Mesendoderm (in vitro differentiated cells): Measurements from ENCODE around the gene STPG1.

ENCODE experiments used
- DNase-seq: peaks from one replicate; pipeline ENCODE4 v3.0.0; 2013
- H2AK5ac ChIP-seq: 2 replicates; pipeline ENCODE4 v1.6.1; 2013; ENCODE audit warnings: low read length, inconsistent platforms
- H2BK120ac ChIP-seq: 2 replicates; pipeline ENCODE4 v1.6.1; 2013; ENCODE audit warnings: low read depth, mild to moderate bottlenecking, low read length, moderate library complexity, mixed read lengths
- H2BK15ac ChIP-seq: replicated peaks from 2 replicates; pipeline ENCODE4 v1.6.1; 2013; ENCODE audit warnings: low read depth, mild to moderate bottlenecking, moderate library complexity
- H2BK5ac ChIP-seq: 2 replicates; pipeline ENCODE4 v1.6.1; 2013; ENCODE audit warnings: low read length, inconsistent platforms
- H3K18ac ChIP-seq: 2 replicates; pipeline ENCODE4 v1.6.1; 2013; ENCODE audit warnings: mild to moderate bottlenecking, low read length, mixed read lengths
- H3K23ac ChIP-seq: one replicate; pipeline ENCODE4 v1.6.1; 2013; ENCODE audit warnings: low read length
- H3K27ac ChIP-seq: 2 replicates; pipeline ENCODE4 v1.5.1; 2013; ENCODE audit warnings: low read depth, mild to moderate bottlenecking, inconsistent platforms, low read length, moderate library complexity
- H3K27me3 ChIP-seq: 2 replicates; pipeline ENCODE4 v1.6.1; 2013; ENCODE audit warnings: low read length, control low read depth, mild to moderate bottlenecking, inconsistent platforms; ENCODE audit not compliant: insufficient read depth, poor library complexity
- H3K36me3 ChIP-seq: 2 replicates; pipeline ENCODE4 v1.6.1; 2013; ENCODE audit warnings: low read length, inconsistent platforms; ENCODE audit not compliant: control insufficient read depth, insufficient read depth
- H3K4ac ChIP-seq: one replicate; pipeline ENCODE4 v1.6.1; 2013; ENCODE audit warnings: low read depth, mild to moderate bottlenecking, low read length, moderate library complexity
- H3K4me1 ChIP-seq: 2 replicates; pipeline ENCODE4 v1.6.1; 2013; ENCODE audit warnings: low read depth, low read length, inconsistent platforms; ENCODE audit not compliant: control insufficient read depth
- H3K4me2 ChIP-seq: 2 replicates; pipeline ENCODE4 v1.6.1; 2013; ENCODE audit warnings: low read length
- H3K4me3 ChIP-seq: 2 replicates; pipeline ENCODE4 v1.5.1; 2013; ENCODE audit warnings: mild to moderate bottlenecking, low read length
- H3K56ac ChIP-seq: one replicate; pipeline ENCODE4 v1.6.1; 2013; ENCODE audit warnings: low read length
- H3K79me1 ChIP-seq: 2 replicates; pipeline ENCODE4 v1.6.1; 2013; ENCODE audit warnings: low read length, inconsistent platforms
- H3K79me2 ChIP-seq: 2 replicates; pipeline ENCODE4 v1.6.1; 2013; ENCODE audit warnings: mild to moderate bottlenecking, low read length; ENCODE audit not compliant: control insufficient read depth, insufficient read depth
- H3K9ac ChIP-seq: 2 replicates; pipeline ENCODE4 v1.6.1; 2013; ENCODE audit warnings: low read length, inconsistent platforms
- H4K5ac ChIP-seq: one replicate; pipeline ENCODE4 v1.6.1; 2013; ENCODE audit warnings: low read length
- H4K8ac ChIP-seq: one replicate; pipeline ENCODE4 v1.6.1; 2013; ENCODE audit warnings: low read depth, mild to moderate bottlenecking, control low read depth, low read length, moderate library complexity
- WGBS: extraction: QIAGEN DNeasy Blood & Tissue Kit; methylation state at CpG from one replicate; pipeline ENCODE4 v1.1.7; 2013; ENCODE audit warnings: low lambda C conversion rate, missing lambda C conversion rate; ENCODE audit not compliant: insufficient coverage; ENCODE audit errors: extremely low coverage; 5-methylcytosine and 5-hydroxymethylcytosine counted together

Gene STPG1

DNA sequence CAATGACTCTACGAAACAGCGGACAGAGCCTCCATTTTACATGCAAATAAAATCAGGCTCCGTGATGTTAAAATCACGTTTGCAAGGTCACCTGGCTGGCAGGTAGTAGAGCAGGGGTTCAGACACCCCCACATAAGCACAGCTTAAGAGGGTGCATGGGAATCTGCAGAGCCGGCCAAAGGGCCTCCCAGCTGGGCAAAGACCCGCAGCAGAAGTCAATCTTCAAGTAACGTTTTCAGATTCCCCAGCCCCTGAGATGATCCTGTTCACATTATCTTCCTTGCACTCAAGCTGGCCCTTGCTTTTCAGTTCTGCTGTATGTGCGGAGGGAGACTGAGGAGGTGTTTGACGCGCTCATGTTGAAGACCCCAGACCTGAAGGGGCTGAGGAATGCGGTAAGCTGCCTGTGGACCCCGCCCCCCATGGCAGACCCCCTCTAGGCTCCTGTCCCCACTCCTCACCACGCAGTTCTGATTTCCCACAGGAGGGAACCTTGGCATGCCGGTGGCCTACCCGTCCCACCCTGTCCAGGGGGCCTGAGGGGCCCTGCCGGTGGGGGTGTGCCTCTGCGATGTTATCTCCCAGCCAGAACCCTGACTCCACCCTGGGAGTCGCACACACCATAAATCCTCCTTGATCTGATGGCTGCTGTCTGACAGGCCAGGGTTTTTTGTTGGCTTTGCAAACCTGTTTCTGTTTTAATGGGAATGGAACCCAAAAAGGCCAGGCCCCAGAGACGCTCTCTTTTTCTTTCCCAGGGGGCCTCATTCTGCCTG, 66.2 kb downstream of the STPG1 start:
- DNase-seq = no peak
- no peak overlapping the region for H3K4me3 ChIP-seq
- no peak overlapping the region for H2BK5ac ChIP-seq
- H2BK15ac ChIP-seq = no peak overlapping the region
- no peak overlapping the region for H4K5ac ChIP-seq
- no peak overlapping the region for H3K23ac ChIP-seq
- H3K9ac ChIP-seq = no peak overlapping the region
- H3K18ac ChIP-seq = no peak overlapping the region
- H3K79me1 ChIP-seq = no peaks in the 10 kb centered on the region
- no CpG with 5 or more reads among the region's 19 CpGs for WGBS
- no peak overlapping the region for H2AK5ac ChIP-seq
- no peak overlapping the region for H3K4ac ChIP-seq
- no peaks in the 10 kb centered on the region for H3K27me3 ChIP-seq
- H3K36me3 ChIP-seq = no peaks in the 10 kb centered on the region
- no peak overlapping the region for H3K4me2 ChIP-seq
- H3K56ac ChIP-seq = no peak overlapping the region
- H3K4me1 ChIP-seq = no peaks in the 10 kb centered on the region
- H3K27ac ChIP-seq = no peak overlapping the region
- H3K79me2 ChIP-seq = no peaks in the 10 kb centered on the region
- no peak overlapping the region for H4K8ac ChIP-seq
- H2BK120ac ChIP-seq = no peak overlapping the region

DNA sequence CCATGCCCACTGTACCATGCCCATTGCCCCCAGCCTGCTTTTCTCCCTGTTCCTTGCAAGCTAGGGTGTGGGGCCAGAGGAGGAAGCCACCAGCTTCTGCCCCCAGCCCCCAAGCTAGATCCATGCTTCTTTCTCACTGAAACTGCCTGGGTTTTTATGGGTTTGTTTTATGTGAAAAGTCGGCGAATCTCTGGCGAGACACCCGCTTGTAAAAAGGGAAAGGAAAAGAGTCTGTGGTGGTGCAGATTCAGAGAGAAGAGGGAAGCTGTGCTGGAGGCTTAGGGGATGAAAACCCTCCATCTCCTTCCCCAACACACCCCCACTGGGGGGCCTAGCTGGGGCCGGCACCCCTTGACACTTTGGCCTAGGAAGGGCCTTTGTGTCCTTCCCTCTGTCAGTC, 68.2 kb downstream of the STPG1 start:
- Histone ChIP-seq H3K79me1 (no peaks in the 10 kb centered on the region), H3K18ac (no peak overlapping the region), H3K56ac (no peak overlapping the region), H3K79me2 (no peaks in the 10 kb centered on the region), H2BK15ac (no peak overlapping the region), H4K5ac (no peak overlapping the region), H2BK120ac (no peak overlapping the region), H3K23ac (no peak overlapping the region), H4K8ac (no peak overlapping the region), H3K27ac (no peak overlapping the region), H3K27me3 (no peaks in the 10 kb centered on the region), H3K4me1 (no peaks in the 10 kb centered on the region), H3K4ac (no peak overlapping the region), H2BK5ac (no peak overlapping the region), H2AK5ac (no peak overlapping the region), H3K4me2 (no peak overlapping the region), H3K4me3 (no peak overlapping the region), H3K36me3 (no peaks in the 10 kb centered on the region), H3K9ac (no peak overlapping the region)
- no peak for DNase-seq
- WGBS = no CpG with 5 or more reads among the region's 5 CpGs

- WGBS = no CpG with 5 or more reads among the region's 8 CpGs
- no peak overlapping the region for H2BK120ac ChIP-seq
- no peak overlapping the region for H3K56ac ChIP-seq
Measured at GRCh38 chr1:24344090-24344742, 69.4 kb downstream of the STPG1 start.

GRCh38 chr1:24343412-24344089, 70.0 kb downstream of the STPG1 start:
- H3K9ac ChIP-seq = no peak overlapping the region
- H4K5ac ChIP-seq = no peak overlapping the region
- no peak overlapping the region for H2AK5ac ChIP-seq
- no peak overlapping the region for H2BK15ac ChIP-seq
- H3K23ac ChIP-seq = no peak overlapping the region
- H3K79me2 ChIP-seq = no peaks in the 10 kb centered on the region
- H3K4me2 ChIP-seq = no peak overlapping the region
- H3K4me3 ChIP-seq = no peak overlapping the region
- no peak overlapping the region for H3K27ac ChIP-seq
- no peak overlapping the region for H3K4ac ChIP-seq
- no peaks in the 10 kb centered on the region for H3K79me1 ChIP-seq
- H3K4me1 ChIP-seq = no peaks in the 10 kb centered on the region
- no peaks in the 10 kb centered on the region for H3K27me3 ChIP-seq
- no peak overlapping the region for H2BK5ac ChIP-seq
- H4K8ac ChIP-seq = no peak overlapping the region
- no peak overlapping the region for H3K18ac ChIP-seq
- no peak overlapping the region for H2BK120ac ChIP-seq
- WGBS = no CpG with 5 or more reads among the region's 13 CpGs
- H3K36me3 ChIP-seq = no peaks in the 10 kb centered on the region
- no peak for DNase-seq
- no peak overlapping the region for H3K56ac ChIP-seq

More at GRCh38 chr1:24344090-24344742, 69.4 kb downstream of the STPG1 start:
- Histone ChIP-seq H3K4me3 (no peak overlapping the region), H3K4me1 (no peaks in the 10 kb centered on the region), H4K8ac (no peak overlapping the region), H3K4me2 (no peak overlapping the region), H2BK5ac (no peak overlapping the region), H3K9ac (no peak overlapping the region), H3K79me1 (no peaks in the 10 kb centered on the region), H3K27me3 (no peaks in the 10 kb centered on the region), H3K4ac (no peak overlapping the region), H2BK15ac (no peak overlapping the region), H3K79me2 (no peaks in the 10 kb centered on the region), H4K5ac (no peak overlapping the region), H3K18ac (no peak overlapping the region), H3K23ac (no peak overlapping the region), H2AK5ac (no peak overlapping the region), H3K27ac (no peak overlapping the region), H3K36me3 (no peaks in the 10 kb centered on the region)
- DNase-seq = no peak

DNA sequence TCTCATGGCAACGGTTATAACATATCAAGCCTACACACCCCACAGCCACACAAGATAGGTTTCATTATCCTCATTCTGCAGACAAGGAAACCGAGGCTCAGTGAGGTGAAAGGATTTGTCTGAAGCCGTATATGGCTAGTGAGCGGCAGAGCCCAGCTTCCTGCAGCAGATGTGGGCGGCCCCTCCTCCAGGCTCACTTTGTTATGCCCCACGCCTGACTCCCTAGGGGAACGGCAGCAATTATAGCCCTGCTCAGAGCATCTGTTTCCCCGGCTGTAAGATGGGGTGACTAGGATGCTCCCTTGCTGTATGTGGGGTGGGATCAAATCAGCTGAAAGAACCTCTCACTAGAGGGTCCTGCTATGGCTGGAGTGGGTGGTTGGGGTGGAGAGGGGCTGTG, 72.3 kb downstream of the STPG1 start:
- Histone ChIP-seq H4K5ac (no peak overlapping the region), H3K4me2 (no peak overlapping the region), H3K27ac (no peak overlapping the region), H3K56ac (peak overlapping the region; percentile 42), H3K4me3 (no peak overlapping the region), H3K23ac (no peak overlapping the region), H3K18ac (no peak overlapping the region), H3K27me3 (no peaks in the 10 kb centered on the region), H3K9ac (no peak overlapping the region), H4K8ac (no peak overlapping the region), H2BK15ac (no peak overlapping the region), H2BK5ac (no peak overlapping the region), H3K4me1 (peaks cover 6% of the 10 kb centered on the region), H2AK5ac (no peak overlapping the region), H3K4ac (no peak overlapping the region), H2BK120ac (no peak overlapping the region), H3K79me2 (no peaks in the 10 kb centered on the region), H3K36me3 (no peaks in the 10 kb centered on the region), H3K79me1 (no peaks in the 10 kb centered on the region)
- no peak for DNase-seq
- WGBS = no CpG with 5 or more reads among the region's 8 CpGs
